Activated CD8-positive, alpha-beta memory T cell treated with anti-CD3 and anti-CD28 coated beads, Interleukin-2, amount 50 U/mL, for 24 hours (primary cell): ENCODE results near the gene AMH.

Experiments
- DNase-seq: peaks from one replicate; pipeline ENCODE4 v3.0.0-alpha.2; 2020; ENCODE audit errors: extremely low read depth

AMH gene

GRCh38 chr19:2235381-2236063 is 13.6 kb upstream of the AMH start:
- DNase-seq, result no peak

GRCh38 chr19:2236064-2236313 is 13.1 kb upstream of the AMH start:
- DNase-seq, result no peak

- DNase-seq, result peak; percentile 90
Measured at GRCh38 chr19:2236314-2237050, 12.6 kb upstream of the AMH start, which contains the start of the genes PLEKHJ1 and SF3A2. Gene PLEKHJ1, minus strand, starts transcription at chr19:2236329. Its CDS starts 81 bp downstream, at chr19:2236248. Gene SF3A2, plus strand, starts transcription at chr19:2236824. Its CDS starts 6,595 bp downstream, at chr19:2243419.

- no peak for DNase-seq
Measured at GRCh38 chr19:2237051-2237868, 11.9 kb upstream of the AMH start.

- no peak for DNase-seq
Measured at GRCh38 chr19:2237869-2238153, 11.3 kb upstream of the AMH start.

- no peak for DNase-seq
Measured at GRCh38 chr19:2239173-2239572, 9.9 kb upstream of the AMH start.

- DNase-seq, result no peak
Measured at GRCh38 chr19:2239771-2240770, 9.1 kb upstream of the AMH start.

- DNase-seq, result no peak
Measured at GRCh38 chr19:2240881-2241760, 8.0 kb upstream of the AMH start.

GRCh38 chr19:2242092-2242537 is 7.0 kb upstream of the AMH start:
- DNase-seq, result no peak

GRCh38 chr19:2242816-2243215 is 6.3 kb upstream of the AMH start:
- DNase-seq, result no peak

- no peak for DNase-seq
Measured at GRCh38 chr19:2243274-2244124, 5.6 kb upstream of the AMH start.

- DNase-seq, result no peak
Measured at GRCh38 chr19:2244125-2244411, 5.1 kb upstream of the AMH start.

- no peak for DNase-seq
Measured at GRCh38 chr19:2244486-2244885, 4.6 kb upstream of the AMH start.

GRCh38 chr19:2245273-2245672 is 3.9 kb upstream of the AMH start:
- no peak for DNase-seq

- no peak for DNase-seq
Measured at GRCh38 chr19:2246014-2246620, 3.0 kb upstream of the AMH start.

- DNase-seq, result no peak
Measured at GRCh38 chr19:2246801-2247361, 2.2 kb upstream of the AMH start.

- no peak for DNase-seq
Measured at GRCh38 chr19:2247433-2248101, 1.6 kb upstream of the AMH start.

- no peak for DNase-seq
Measured at GRCh38 chr19:2248136-2249009, 750 bp upstream of the AMH start.
